Right lung (tissue), 10 donors: ENCODE data around the gene LCE2D. TPM values are rescaled to one million over a fixed set of nuclear protein-coding genes. Genes with fewer than 3 reads are reported as not detected.
"Not testable (repeated sequence)": the region's sequence is repeated elsewhere in the genome, so short reads cannot be mapped to it uniquely, and the experiment has no call there.

Experiments used
- DNase-seq, 2 donors: peaks; one replicate each; pipeline ENCODE4 v3.0.0-alpha.2; 2013
- long read RNA-seq, 8 donors: transcript quantifications; one replicate each; lab custom pipeline, GENCODE V29; 2026
- polyA plus RNA-seq, 5 donors: library from polyadenylated mRNA; unstranded; fragments of 120-200 nt; gene quantifications; one replicate each; pipeline versions ENCODE4 v1.2.1 to v1.2.3, GENCODE V29; 2013; ENCODE audit warnings: inconsistent platforms in 1 of 5, low replicate concordance in 1 of 5; ENCODE audit not compliant: insufficient read length in 5 of 5, insufficient read depth in 1 of 5

LCE2D gene, protein sequence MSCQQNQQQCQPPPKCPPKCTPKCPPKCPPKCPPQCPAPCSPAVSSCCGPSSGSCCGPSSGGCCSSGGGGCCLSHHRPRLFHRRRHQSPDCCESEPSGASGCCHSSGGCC
- not detected for polyA plus RNA-seq
- long read RNA-seq, donor 1: 0 reads
- long read RNA-seq, donor 2: 0 reads
- long read RNA-seq, donor 3: 0 reads
- long read RNA-seq, donor 4: 0 reads
- long read RNA-seq, donor 5: 0 reads
- long read RNA-seq, donor 6: 0 reads
- long read RNA-seq, donor 7: 0 reads
- long read RNA-seq, donor 8: 0 reads

DNA sequence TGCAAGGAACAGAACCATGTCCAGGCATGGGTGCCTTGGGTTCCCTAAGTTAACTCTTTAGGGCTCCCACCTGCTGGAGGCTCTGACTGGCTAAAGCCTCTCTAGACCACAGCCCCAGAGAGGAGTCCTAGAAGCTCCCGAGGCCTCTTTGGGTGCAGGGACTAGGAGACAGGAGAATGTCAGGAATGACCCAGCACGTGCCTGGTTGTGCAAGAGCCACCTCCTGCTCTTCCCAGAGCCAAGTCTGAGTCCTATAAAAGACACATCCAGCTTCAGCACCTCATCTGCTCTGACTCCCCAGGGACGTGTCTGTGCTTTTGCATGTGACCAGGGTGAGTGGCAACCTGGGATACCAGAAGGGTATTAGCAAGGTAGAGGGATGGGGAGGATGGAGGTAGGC is at the start of gene LCE2D:
Gene LCE2D (plus strand): TSS at position 283 of the 400 bp plus-strand sequence. CDS start 726 bp downstream, outside the sequence.
- DNase-seq: no peak

DNA sequence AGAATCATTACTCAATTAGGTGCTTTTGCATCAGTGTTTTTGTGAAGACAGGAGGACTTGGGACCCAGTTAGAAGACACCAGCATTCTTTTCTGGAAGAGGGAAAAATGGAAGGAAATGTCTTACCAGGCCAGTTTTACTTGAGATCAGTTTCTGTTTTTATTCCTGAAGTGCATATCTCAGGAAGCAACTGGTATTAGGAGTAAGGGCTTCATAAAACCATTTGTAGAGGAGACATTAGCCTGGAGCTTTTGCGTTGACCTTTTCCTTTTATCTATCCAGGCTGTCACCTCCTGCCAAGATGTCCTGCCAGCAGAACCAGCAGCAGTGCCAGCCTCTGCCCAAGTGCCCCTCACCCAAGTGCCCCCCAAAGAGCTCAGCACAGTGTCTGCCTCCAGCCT is 49.7 kb upstream of the LCE2D start, which contains the start of gene LCE3B:
Gene LCE3B (plus strand): TSS at position 301 of the 400 bp plus-strand sequence. CDS start 0 bp downstream, at position 301.
- no peak for DNase-seq

DNA sequence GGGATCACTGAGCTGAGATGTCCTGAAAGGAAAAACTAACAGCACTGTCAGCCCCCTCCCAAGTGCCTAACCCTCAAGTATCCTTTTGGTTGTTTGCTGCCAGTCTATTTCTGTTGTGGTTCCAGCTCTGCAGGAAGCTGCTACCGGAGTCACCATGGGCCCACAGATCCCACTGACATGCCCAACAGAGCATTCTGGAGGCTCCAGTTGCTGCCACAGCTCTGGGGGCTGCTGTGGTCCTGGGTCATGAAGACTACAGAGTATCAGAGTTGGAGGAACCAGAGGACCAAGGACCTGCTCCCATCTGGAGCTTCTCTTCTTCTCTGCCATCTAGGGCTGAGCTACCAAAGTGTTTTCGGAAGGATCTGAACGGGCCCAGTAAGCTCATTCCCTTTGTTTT is 41.2 kb upstream of the LCE2D start:
- no peak for DNase-seq

DNA sequence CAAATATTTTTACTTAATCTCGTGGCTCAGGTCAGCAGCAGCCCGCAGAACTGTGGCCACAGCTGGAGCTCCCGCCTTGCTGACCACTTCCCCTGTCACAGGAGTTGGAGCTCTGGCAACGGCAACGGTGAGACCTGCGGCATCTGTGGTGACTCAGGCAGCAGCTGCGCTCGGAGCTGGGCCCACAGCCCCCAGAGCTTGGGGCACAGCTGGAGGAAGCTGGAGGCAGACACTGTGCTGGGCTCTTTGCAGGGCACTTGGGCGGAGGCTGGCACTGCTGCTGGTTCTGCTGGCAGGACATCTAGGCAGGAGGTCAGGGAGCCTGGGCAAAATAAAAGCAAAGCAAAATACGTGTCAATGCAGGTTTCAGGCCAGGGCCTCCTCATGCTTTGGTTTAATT is 40.4 kb upstream of the LCE2D start, which contains the start of gene LCE3A:
Gene LCE3A (minus strand): TSS at position 301 of the 400 bp plus-strand sequence. CDS start 0 bp downstream, at position 301.
- no peak for DNase-seq

DNA sequence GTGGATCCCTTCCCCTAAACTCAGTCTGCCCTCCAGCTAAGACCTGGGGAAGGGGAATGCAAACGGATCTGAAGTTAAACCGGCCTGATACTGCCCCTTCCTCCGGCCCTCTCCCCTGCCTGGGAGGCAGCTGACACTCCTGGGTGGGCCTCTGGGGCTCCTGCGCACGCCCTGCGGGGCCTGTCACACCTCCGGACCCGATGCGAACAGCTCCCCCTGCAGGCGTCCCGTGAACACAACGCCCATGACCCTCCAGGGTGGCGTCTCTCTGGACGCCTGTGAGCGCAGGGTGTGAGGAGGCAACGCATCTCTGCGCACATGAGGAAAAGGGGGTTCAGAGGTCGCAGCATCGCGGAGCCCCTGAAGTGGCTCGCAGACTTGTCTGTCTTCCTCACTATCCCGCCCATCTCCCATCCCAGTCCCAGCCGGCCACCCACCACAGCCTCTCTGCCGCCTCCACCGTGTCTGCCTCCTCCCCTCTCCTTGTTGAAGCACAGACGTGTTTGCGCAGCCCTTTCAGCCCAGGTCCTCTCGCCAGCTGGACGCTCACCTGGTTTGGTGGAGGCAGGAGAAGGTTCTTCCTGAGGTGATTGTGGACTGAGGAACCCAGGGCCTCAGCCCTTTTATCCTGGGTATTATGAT is 39.9 kb upstream of the LCE2D start:
- no peak for DNase-seq

DNA sequence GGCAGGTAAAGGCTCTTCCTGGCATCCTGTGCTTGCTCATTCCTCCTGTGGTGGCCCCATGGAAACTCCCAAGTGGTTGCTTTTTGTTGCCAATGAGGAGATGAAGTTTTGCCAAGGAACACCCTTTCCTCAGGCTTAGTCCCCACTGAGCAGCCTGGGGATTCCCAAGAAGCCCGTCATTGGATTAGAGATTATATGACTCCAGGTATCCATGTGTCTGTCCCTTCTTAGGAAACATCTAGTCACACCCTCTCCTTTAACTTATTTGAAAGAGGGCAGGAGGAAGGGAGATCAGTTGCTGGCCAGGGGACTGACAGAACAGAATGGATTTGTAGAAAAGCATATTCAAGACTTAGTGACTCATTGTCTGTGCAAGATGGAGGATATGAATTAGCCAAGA is 36.4 kb upstream of the LCE2D start:
- DNase-seq: no peak

DNA sequence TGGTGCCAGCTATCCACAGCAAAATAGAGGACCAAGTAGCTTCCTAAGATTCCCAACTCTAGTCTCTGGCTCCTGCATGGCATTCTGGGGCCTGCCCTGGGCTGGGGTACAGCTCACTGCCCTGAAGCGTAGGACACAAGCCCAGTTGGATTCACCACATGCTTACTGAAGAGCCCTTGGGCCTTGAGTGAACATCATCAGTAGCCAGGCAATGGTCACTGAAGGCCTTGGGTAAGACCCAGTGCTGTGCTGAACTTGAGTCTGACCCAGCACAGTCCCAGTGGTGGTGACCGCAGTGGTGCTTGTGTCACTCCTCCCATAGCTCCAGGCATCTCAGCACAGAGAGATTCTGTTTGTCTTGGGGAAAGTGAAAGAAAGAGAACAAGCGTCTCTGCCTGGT is 32.6 kb upstream of the LCE2D start:
- DNase-seq: no peak

DNA sequence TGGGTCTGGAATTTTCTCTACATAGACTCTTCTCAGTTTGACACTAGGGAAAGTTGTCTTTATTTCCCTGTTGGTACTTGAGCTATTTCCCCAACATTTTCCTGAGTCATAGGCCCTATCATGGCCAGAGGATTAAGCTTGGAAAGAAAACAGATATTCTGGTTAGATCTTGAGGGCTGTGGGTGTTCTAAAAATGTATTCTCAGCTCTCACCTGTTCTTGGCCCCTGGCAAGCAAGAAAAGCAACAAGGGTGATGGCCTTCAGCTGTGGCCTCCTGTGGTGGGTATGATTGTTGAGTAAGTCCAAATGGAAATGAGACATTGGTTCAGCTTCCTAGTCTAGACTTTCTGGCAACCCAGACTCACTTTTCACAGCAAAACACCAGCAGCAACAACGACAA is 22.8 kb upstream of the LCE2D start:
- DNase-seq: no peak

DNA sequence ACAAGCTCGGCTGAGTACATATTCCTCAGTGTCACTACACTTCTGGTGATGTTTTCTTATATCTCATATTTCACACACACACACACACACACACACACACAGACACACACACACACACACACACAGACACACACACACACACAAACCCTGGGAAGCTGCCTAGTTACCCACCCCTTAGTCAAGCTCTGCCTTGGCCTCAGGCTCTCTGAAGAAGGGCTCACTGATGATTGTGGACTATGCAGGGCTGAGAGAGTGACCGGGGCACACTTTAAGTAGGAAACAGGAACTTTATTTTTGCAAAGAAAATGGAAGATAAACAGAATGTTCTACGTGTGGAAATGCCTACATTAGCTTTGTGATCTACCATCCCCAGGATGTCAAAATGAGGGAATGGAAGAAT is 19.2 kb upstream of the LCE2D start:
- no peak for DNase-seq

DNA sequence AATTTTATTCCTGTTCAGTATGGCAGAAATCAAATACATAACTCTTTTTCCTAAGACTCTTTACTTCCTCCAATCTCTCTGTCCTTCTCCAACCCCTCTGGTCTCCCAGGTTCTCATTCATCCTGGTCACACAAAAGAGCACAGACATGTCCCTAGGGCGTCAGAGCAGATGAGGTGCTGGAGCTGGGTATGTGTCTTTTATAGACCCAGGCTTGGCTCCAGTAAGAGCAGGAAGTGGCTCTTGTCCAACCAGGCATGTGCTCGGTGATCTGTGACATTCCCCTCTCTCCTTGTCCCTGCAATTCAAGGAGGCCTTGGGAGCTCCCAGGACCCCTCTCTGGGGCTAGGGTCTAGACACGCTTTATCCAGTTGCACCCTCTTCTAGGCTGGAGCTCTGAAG is 18.0 kb upstream of the LCE2D start:
- no peak for DNase-seq

DNA sequence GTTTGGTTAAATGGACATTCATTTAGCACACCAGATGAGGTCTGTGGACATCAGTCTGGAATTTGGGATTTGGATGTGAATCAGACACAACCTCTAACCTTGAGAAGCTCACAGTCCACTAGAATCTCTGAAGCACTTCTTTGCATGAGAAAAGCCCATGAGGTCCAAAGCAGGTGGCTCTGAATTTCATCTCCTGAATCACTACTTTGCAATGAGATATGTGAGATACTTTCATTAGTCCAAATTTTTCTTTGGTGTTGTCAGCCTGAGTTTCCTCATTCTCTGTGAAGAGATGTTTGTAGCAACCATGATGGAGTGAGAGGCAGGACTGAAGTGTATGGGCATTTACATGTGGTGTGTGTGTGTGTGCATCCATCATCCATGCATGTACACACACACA is 16.5 kb upstream of the LCE2D start:
- DNase-seq: no peak

DNA sequence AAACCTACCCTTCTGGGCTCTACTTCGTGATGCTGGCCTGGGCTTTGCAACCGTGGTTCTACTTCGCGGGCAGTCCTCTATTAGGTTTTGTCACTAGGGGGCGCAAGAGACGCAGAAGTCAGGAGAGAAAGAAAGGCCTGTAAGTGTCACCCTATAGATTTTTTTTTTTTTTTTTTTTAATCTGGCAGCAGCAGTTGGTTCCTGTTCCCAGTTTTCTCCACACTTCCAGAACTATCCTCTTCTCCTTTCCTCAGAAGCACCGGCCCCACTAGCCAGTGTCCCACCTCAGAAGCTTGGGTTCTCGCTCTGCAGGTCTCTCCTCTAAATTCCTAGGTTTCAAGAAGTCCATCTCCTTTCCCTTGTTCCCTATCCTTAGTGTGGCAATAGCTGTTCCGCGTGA is 9.1 kb upstream of the LCE2D start:
- DNase-seq: peak; percentile 2 to 51

DNA sequence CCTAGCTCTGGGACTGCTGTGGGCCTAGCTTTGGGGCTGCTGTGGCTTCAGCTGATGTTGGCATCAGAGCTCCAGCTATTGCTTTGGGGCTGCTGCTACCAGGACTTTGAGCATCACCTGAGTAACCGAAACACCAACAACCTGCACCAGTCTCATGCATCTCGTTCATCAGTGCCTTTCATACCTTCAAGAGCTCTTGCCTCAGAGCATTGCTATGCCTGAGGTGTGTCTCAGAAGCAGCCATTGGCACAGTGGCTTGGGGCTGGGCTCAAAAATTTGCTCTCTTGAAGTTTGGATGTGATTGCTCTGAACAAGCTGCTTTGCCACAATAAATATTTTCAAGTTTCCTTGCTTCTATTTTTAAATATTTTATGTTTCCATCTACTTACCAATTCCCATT is 6.7 kb upstream of the LCE2D start:
- DNase-seq: no peak

DNA sequence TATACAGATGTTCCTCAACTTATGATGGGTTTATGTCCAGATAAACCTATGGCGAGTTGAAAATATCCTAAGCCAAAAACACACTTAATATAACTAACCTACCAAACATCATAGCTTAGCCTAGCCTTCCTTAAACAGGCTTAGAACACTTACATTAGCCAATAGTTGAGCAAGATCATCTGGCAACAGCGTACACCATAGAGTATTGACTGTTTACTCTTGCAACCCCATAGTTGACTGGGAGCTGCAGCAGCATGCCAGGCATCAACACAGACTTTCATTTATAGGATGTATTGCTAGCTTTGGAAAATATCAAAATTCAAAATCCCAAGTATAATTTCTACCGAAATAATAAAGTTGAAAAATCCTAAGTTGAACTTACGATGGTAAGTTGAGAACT is 5.5 kb upstream of the LCE2D start:
- DNase-seq: no peak

DNA sequence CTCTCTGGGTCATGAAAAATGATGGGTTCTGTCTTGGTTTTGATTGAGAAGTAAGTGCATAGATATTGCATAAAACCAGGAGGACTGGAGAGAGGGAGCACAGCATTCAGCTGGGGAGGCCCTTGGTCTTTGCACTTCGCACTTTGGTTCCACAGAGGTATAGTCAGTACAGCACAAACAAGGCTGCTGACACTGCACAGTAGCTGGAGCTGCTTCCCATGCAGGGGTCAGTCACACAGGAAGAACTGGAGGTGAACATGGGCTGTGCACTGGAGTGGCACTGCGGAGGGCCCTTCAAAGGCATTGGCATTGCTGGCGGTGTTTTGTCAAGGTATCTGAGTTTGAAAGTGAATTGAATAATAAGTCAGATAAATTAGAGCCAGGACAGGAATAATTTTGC is 4.5 kb upstream of the LCE2D start:
- DNase-seq: no peak

DNA sequence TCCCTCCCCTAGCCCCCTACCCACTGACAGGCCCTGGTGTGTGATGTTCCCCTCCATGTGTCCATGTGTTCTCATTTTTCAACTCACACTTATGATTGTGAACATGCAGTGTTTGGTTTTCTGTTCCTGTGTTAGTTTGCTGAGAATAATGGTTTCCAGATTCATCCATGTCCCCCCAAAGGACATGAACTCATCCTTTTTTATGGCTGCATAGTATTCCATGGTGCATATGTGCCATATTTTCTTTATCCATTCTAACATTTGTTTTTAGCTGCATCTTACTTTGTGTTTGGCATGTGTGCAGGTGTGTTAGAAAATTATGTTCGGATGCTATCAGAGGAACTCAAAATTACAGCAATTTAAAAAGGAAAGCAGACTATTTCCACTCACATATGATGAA is 3.0 kb downstream of the LCE2D start:
- not testable (repeated sequence) for DNase-seq

DNA sequence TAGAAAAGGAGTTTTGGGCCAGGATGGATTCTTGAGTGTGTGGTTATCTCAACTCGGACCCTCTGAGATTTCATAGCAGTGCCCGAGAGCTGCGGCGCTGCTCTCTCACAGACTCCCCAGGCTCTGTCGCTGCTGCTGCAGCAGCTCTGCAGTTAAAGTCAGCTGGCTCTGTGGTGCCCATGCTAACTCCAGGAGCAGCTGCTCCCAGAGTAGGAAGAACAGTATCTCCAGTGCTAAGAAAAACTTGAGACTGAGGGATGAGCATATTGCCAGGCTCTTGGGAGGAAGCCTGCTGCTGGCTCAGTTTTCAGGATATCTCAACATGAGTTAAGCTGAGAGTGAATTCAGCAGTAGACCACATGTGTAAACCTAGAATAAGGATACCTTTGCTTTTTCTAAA is 4.5 kb downstream of the LCE2D start:
- DNase-seq: no peak

DNA sequence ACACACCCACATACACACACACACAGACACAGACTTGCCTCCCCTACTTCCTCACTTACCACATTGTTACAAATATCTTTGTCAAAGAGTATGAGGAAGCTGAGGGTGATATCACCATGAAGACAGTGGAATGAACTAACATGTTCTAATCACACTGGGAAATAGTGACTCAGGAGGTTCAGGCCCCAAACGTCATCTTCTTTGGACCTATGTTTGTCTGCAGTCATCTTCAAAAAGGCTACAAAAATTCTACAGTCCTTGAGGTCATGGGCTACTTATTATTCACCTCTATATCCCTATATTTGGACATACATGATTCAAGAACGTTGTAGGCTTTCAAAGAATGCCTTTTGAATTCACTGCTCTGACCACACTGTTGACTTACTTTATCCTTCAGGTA is 9.8 kb downstream of the LCE2D start:
- no peak for DNase-seq

DNA sequence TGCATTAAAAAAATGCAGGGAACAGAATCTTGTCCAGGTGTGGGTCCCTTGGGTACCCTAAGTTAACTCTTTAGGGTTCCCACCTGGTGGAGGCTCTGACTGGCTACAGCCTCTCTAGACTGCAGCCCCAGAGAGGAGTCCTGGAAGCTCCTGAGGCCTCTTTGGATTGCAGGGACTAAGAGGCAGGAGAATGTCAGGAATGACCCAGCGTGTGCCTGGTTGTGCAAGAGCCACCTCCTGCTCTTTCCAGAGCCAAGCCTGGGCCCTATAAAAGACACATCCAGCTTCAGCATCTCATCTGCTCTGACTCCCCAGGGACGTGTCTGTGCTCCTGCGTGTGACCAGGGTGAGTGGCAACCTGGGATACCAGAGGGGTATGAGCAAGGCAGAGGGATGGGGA is 11.8 kb downstream of the LCE2D start, which contains the start of gene LCE2C:
Gene LCE2C (plus strand): TSS at position 297 of the 400 bp plus-strand sequence. CDS start 737 bp downstream, outside the sequence.
- not testable (repeated sequence) for DNase-seq

DNA sequence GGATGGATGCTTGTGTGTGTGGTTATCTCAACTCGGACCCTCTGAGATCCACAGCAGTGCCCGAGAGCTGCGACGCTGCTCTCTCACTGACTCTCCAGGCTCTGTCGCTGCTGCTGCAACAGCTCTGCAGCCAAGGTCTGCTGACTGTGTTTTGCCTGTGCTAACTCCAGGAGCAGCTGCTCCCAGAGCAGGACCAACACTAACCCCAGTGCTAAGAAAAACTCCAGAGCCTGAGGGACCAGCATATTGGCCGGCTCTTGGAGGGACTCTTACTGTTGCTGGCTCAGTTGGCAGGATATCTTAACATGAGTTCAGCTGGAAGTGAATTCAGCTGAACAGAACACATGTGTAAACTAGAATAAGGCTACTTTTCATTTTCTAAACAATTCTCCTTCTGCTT is 16.3 kb downstream of the LCE2D start:
- no peak for DNase-seq

DNA sequence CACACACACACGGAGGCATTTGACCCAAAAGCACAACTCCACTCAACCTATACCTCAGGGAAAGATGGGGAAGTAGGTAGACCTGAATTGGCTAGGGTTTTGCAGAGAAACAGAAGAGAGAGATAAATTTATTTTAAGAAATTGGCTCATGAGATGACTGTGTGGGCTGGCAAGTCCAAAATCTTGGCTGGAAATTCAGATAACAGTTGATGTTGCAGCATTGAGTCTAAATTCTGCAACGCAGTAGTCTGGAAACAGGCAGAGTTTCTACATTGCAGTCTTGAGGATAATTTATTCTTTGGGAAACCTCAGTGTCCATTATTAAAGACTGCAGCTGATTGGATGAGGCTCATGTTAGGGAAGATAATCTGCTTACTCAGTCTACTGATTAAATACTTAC is 18.4 kb downstream of the LCE2D start:
- no peak for DNase-seq

DNA sequence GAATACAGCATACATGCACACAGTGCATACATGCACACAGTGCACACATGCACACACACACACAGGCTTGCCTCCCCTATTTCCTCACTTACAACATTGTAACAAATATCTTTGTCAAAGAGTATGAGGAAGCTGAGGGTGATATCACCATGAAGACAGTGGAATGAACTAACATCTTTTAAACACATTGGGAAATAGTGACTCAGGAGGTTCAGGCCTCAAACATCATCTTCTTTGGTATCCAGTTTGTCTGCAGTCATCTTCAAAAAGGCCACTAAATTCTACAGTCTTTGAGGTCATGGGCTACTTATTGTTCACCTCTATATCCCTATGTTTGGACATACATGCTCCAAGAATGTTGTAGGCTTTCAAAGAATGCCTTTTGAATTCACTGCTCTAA is 20.7 kb downstream of the LCE2D start:
- DNase-seq: no peak

DNA sequence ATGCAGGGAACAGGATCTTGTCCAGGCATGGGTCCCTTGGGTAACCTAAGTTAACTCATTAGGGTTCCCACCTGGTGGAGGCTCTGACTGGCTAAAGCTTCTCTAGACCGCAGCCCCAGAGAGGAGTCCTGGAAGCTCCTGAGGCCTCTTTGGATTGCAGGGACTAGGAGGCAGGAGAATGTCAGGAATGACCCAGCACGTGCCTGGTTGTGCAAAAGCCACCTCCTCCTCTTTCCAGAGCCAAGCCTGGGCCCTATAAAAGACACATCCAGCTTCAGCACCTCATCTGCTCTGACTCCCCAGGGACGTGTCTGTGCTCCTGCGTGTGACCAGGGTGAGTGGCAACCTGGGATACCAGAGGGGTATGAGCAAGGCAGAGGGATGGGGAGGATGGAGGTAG is 22.6 kb downstream of the LCE2D start, which contains the start of gene LCE2B:
Gene LCE2B (plus strand): TSS at position 301 of the 400 bp plus-strand sequence. CDS start 721 bp downstream, outside the sequence.
- DNase-seq: not testable (repeated sequence)
